K562 (cell line): ENCODE measurements around the gene CRAT. TPM values are rescaled to one million over a fixed set of nuclear protein-coding genes. Genes with fewer than 3 reads are reported as not detected.

Experiments used
- ARNT ChIP-seq, 2 experiments: fragments of 450-650 bp; IDR thresholded peaks; 2 replicates each; pipeline ENCODE4 v1.6.1; 2016; ENCODE audit warnings: mild to moderate bottlenecking in 1 of 2
- ATF1 ChIP-seq, 2 experiments: fragments of 450-650 bp in 1 of 2; IDR thresholded peaks; 2 replicates each; pipeline ENCODE4 v1.6.1; 2016; ENCODE audit warnings: missing compliant biosample characterization in 1 of 2, missing genetic modification characterization in 1 of 2
- CGGBP1 ChIP-seq: fragments of 250-450 bp; sonication (Bioruptor Pico); IDR thresholded peaks from 2 replicates; pipeline ENCODE4 v1.9.0; 2021; ENCODE audit warnings: mild to moderate bottlenecking
- CREB3L1 ChIP-seq: fragments of 450-650 bp; IDR thresholded peaks from 2 replicates; pipeline ENCODE4 v1.6.1; 2014; ENCODE audit warnings: low read depth, mild to moderate bottlenecking, moderate library complexity, borderline replicate concordance
- DPF2 ChIP-seq: fragments of 450-650 bp; IDR thresholded peaks from 2 replicates; pipeline ENCODE4 v1.6.1; 2016
- MEIS2 ChIP-seq: fragments of 450-650 bp; IDR thresholded peaks from 2 replicates; pipeline ENCODE4 v1.6.1; 2014; ENCODE audit warnings: mild to moderate bottlenecking; ENCODE audit not compliant: partially characterized antibody
- MIER1 ChIP-seq: fragments of 450-650 bp; IDR thresholded peaks from 2 replicates; pipeline ENCODE4 v1.6.1; 2016; ENCODE audit warnings: antibody characterized with exemption, mild to moderate bottlenecking, low read depth
- MYBL2 ChIP-seq, 2 experiments: fragments of 450-650 bp in 1 of 2; sonication (generic) in 1 of 2; formaldehyde crosslinking in 1 of 2; IDR thresholded peaks; 2 replicates each; pipeline versions ENCODE4 v1.6.1 to v1.8.1; 2017 to 2022; ENCODE audit warnings: borderline replicate concordance in 1 of 2, inconsistent platforms in 1 of 2, low read depth in 1 of 2, mild to moderate bottlenecking in 1 of 2, missing genetic modification reagents in 1 of 2, moderate library complexity in 1 of 2
- NCOA2 ChIP-seq, 2 experiments: fragments of 450-650 bp; IDR thresholded peaks; 2 replicates each; pipeline ENCODE4 v1.6.1; 2018; ENCODE audit warnings: mild to moderate bottlenecking in 2 of 2, moderate library complexity in 1 of 2; ENCODE audit not compliant: partially characterized antibody in 2 of 2
- PHF20 ChIP-seq: fragments of 450-650 bp; IDR thresholded peaks from 2 replicates; pipeline ENCODE4 v1.6.1; 2018; ENCODE audit not compliant: partially characterized antibody
- SUPT5H ChIP-seq: fragments of 450-650 bp; IDR thresholded peaks from 2 replicates; pipeline ENCODE4 v1.6.1; 2016
- ZFP36 ChIP-seq: fragments of 150-350 bp; IDR thresholded peaks from 2 replicates; pipeline ENCODE4 v1.6.1; 2018; ENCODE audit warnings: low read length, low read depth; ENCODE audit not compliant: partially characterized antibody
- ZKSCAN1 ChIP-seq: fragments of 150-350 bp; IDR thresholded peaks from 2 replicates; pipeline ENCODE4 v1.6.1; 2016; ENCODE audit warnings: low read depth, low read length
- ZNF217 ChIP-seq: sonication (generic); formaldehyde crosslinking; IDR thresholded peaks from 2 replicates; pipeline ENCODE4 v1.8.0; 2022; ENCODE audit warnings: mild to moderate bottlenecking, missing genetic modification reagents
- ZNF79 ChIP-seq: fragments of 250-450 bp; sonication (Bioruptor Pico); IDR thresholded peaks from 2 replicates; pipeline ENCODE4 v1.4.0; 2020; ENCODE audit warnings: low read depth, mild to moderate bottlenecking, moderate library complexity
- polyA plus RNA-seq, 8 experiments: library from polyadenylated mRNA; depleted of rRNA in 4 of 8; stranded (reverse) in 5 of 8; unstranded in 3 of 8; fragments of >200 nt; fragmentation: Nextera tagmentation in 2 of 8; fragmentation: Illumina TruSeq in 1 of 8; extraction: Ambion mirVana in 2 of 8; extraction: Trizol in 1 of 8; gene quantifications; 2 replicates each; pipeline versions ENCODE4 v1.2.1 to v1.2.3, GENCODE V29; 2011 to 2014; ENCODE audit warnings: inconsistent platforms in 1 of 8, missing spikeins in 1 of 8
- total RNA-seq, 7 experiments: library from RNA; depleted of rRNA in 6 of 7; stranded (reverse); fragments of >200 nt in 6 of 7; fragmentation: Illumina TruSeq in 2 of 7; extraction: Trizol in 2 of 7; gene quantifications; 2 replicates each; pipeline versions ENCODE4 v1.2.1 to v1.2.3, GENCODE V29; 2011 to 2021; ENCODE audit warnings: low replicate concordance in 1 of 7
- TF ChIP-seq, protein P1 (sequence below), 3 experiments: IDR thresholded peaks in 2 of 3; conservative IDR thresholded peaks in 1 of 3; 2 replicates each; pipeline ENCODE4 v1.5.1; 2011 to 2012; ENCODE audit warnings: low read length in 3 of 3, mild to moderate bottlenecking in 3 of 3, control low read depth in 2 of 3, improper control_type of control experiment in 1 of 3, inconsistent platforms in 1 of 3, low read depth in 1 of 3, mixed read lengths in 1 of 3, moderate library complexity in 1 of 3; ENCODE audit not compliant: insufficient read depth in 2 of 3
- TF ChIP-seq, protein P2 (sequence below): fragments of 450-650 bp; conservative IDR thresholded peaks from 2 replicates; pipeline ENCODE4 v1.6.1; 2016; ENCODE audit warnings: missing genetic modification characterization, low read depth, mild to moderate bottlenecking, control low read depth, missing compliant biosample characterization

CRAT gene
- total and polyA plus RNA-seq, 9 of the 15 experiments (the other 6 are each of a cell fraction or from before 2014, with no cell fraction given) = 0.20 to 13.8 (median 5.4) TPM

DNA sequence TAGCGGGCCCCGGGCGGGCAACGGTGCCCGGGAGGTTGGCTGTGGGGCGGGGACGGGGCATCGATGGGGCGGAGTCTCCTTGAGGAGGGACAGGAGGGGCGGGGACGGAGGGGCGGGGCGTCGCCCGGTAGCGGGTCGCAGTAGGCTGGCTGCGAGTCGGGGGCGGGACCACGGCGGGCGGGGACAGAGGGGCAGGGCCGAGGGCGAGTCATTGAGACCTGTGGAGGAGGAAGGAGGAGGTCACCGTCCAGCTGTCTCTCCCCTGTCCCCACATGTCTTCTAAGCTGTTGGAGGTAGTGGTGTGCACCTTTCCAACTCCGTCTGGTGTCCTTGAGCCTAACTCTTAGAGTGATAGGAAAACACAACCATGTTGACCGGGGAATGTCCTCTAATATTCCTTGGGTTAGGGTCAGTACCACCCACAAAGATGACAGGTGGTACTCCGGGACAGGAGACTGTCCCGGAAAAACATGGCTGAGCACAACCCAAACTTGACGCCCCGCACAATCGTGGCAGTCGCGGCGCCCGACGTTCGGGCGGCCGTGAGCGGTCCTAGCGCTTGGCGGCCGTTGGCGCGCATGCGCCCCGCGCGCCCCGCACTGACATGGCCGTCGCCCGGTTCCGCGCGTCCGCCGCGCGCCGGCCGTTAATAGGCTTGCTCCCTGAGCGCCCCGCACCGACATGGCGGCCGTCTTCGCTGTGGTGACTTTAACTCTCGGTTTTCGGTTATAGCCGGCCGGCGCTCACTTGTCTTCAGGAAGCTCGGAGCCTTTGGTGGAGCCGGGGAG, at the start of gene CRAT, which contains the start of gene PTPA (continued):
- TF ChIP-seq, protein P1, sequence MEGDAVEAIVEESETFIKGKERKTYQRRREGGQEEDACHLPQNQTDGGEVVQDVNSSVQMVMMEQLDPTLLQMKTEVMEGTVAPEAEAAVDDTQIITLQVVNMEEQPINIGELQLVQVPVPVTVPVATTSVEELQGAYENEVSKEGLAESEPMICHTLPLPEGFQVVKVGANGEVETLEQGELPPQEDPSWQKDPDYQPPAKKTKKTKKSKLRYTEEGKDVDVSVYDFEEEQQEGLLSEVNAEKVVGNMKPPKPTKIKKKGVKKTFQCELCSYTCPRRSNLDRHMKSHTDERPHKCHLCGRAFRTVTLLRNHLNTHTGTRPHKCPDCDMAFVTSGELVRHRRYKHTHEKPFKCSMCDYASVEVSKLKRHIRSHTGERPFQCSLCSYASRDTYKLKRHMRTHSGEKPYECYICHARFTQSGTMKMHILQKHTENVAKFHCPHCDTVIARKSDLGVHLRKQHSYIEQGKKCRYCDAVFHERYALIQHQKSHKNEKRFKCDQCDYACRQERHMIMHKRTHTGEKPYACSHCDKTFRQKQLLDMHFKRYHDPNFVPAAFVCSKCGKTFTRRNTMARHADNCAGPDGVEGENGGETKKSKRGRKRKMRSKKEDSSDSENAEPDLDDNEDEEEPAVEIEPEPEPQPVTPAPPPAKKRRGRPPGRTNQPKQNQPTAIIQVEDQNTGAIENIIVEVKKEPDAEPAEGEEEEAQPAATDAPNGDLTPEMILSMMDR (IDR thresholded peaks at IDR 0.05 in 2 of 3, conservative IDR thresholded peaks at IDR 0.05 in 1 of 3; ENCODE audit: insufficient read depth in 2 of 3, low read depth in 1 of 3, low read length in 3 of 3) = no peak
- TF ChIP-seq MEIS2 (peak; percentile 80), ATF1 (CRISPR knock-in tag; IDR thresholded peaks at IDR 0.05) (no peak), ATF1 (tag; IDR thresholded peaks at IDR 0.05) (peak; percentile 80), ZFP36 (no peak), ARNT (IDR thresholded peaks at IDR 0.05) (0 out of 4 replicates have a peak, but pooled peaks of 1 of the 2 experiments have one; percentile 36), DPF2 (peak; percentile 66), ZNF79 (CRISPR knock-in tag) (no peak), PHF20 (peak; percentile 28), CREB3L1 (peak; percentile 78), ZNF217 (no peak), MYBL2 (IDR thresholded peaks at IDR 0.05; ENCODE audit: low read depth) (no peak), MYBL2 (CRISPR knock-in tag; IDR thresholded peaks at IDR 0.05; ENCODE audit: borderline replicate concordance) (no peak), MIER1 (no peak), ZKSCAN1 (no peak), NCOA2 (IDR thresholded peaks at IDR 0.05; ENCODE audit: partially characterized antibody in 2 of 2) (no peak), CGGBP1 (CRISPR knock-in tag) (peak; percentile 73; the same call in 1 of the 2 replicates), SUPT5H (peak; percentile 99)
- TF ChIP-seq, protein P2, sequence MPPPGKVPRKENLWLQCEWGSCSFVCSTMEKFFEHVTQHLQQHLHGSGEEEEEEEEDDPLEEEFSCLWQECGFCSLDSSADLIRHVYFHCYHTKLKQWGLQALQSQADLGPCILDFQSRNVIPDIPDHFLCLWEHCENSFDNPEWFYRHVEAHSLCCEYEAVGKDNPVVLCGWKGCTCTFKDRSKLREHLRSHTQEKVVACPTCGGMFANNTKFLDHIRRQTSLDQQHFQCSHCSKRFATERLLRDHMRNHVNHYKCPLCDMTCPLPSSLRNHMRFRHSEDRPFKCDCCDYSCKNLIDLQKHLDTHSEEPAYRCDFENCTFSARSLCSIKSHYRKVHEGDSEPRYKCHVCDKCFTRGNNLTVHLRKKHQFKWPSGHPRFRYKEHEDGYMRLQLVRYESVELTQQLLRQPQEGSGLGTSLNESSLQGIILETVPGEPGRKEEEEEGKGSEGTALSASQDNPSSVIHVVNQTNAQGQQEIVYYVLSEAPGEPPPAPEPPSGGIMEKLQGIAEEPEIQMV (tag) = peak; percentile 72
